ENCODE data around the gene BANP.
"Not testable (repeated sequence)": the region's sequence is repeated elsewhere in the genome, so short reads cannot be mapped to it uniquely, and the experiment has no call there.

The BANP gene

DNA sequence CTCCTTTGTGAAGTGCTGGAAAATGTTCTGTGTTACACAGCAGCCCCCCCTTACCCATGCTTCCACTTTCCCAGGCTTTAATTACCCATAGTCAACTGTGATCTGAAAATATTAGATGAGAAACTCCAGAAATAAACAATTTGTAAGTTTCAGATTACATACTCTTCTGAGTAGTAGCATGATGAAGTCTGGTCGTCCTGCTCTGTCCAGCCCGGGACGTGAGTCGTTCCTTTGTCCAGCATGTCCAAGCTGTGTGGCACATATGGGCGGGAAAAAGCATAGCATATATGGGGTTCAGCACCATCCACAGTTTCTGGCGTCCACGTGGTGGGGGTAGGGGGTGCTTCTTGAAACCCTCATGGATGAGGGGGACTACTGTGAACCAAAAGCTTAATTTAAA lies 83.5 kb downstream of the BANP start:
- DNase-seq = no peak

GRCh38 chr16:88035292-88035691 lies 84.1 kb downstream of the BANP start:
- no peak for DNase-seq

GRCh38 chr16:88035884-88036639 lies 84.8 kb downstream of the BANP start:
- not testable (repeated sequence) for DNase-seq

- DNase-seq = not testable (repeated sequence)
These were observed 85.4 kb downstream of the BANP start for GRCh38 chr16:88036640-88036996.

DNA sequence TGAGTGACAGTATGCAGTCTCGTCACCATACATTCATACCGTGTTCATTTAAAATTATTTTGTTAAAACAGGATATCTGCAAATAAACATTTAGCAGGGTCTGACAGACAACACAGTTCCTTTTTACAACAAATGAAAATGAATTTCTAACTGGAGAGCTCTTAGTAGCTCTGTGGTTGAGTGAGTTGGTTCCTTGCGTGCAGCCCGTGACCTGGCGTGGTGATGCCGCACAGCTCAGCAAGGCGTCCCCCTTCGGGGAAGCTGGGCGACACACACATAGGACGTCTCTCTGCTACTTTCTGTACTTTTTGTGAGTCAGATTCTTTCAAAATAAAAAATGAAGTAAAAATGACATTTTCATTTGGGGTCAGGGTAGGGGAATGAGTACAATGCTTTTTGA lies 86.1 kb downstream of the BANP start:
- DNase-seq = not testable (repeated sequence)

DNA sequence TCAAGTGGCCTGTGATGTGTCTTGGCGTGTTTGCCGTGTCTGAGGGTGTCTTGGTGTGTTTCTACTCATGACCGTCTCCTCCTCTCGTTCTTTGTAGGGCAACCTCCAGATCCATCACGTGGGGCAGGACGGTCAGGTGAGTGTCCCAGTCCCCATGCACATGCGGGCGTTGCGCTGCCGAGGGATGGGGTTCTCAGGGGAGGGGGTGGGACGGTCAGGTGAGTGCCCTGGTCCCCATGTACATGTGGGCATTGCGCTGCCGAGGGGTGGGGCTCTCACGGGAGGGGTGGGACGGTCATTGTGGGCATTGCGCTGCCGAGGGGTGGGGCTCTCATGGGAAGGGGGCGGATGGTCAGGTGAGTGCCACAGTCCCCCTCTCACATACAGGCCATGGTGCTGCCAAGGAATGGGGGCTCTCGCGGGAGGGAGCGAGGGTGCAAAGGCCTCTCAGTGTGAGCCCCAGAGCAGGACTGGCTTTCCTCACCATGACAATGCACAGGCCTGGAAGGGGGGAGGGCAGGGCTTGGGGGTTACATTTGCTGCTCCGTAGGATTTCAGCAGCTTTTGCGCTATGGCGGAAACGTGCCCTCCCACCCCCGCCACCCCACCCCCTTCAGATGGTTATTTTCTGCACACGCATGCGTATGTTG lies 86.8 kb downstream of the BANP start:
- not testable (repeated sequence) for DNase-seq

DNA sequence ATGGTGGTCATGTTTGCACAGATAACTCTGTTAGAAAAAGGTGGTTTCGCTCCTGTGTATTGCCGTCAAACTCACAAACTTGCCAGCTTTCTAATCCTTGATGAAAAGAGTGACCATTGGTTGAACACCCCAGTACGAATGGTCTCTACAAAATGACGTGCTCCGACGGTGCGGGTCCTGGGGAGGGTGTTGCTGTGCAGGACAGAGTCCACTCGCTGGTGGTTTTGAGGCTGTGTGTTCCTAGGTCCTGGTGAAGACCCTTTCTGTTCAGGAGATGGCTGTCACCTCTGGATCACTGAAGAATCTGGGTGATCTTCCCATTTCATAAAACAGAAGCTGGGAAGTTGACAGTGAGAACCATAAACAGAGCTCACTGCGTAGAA lies 87.3 kb downstream of the BANP start:
- DNase-seq = not testable (repeated sequence)

GRCh38 chr16:88039591-88039990 lies 88.4 kb downstream of the BANP start:
- DNase-seq = no peak

DNA sequence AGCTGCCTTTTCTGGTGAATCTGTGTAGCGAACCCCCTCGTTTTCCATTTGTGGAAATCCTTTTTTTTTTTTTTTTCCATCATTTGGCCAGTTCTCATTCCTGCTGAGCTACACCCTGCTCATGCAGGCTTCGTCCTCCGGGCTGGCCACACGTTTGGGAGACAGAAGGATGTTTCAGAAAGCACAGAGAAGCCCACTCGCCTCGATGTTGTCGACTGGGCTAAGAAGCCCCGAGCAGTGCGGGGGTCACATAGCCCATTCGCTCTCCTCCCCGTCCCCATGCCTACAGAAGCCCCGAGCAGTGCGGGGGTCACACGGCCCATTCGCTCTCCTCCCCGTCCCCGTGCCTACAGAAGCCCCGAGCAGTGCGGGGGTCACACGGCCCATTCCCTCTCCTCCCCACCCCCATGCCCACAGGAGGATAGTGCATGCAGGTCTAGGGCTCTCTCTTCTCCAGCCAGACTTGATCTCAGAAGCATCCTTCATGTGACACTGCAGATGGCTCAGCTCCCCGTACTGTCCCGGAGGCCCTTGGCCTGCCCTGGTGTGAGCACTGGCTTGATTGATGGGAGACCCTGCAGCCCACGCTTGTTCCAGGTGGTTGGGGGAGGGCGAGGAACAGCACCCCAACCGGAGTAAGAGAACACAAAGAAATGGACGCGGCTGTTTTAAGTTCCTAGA lies 89.1 kb downstream of the BANP start:
- not testable (repeated sequence) for DNase-seq

GRCh38 chr16:88040877-88041244 lies 89.6 kb downstream of the BANP start:
- DNase-seq = not testable (repeated sequence)

- not testable (repeated sequence) for DNase-seq
These were observed 90.3 kb downstream of the BANP start for GRCh38 chr16:88041506-88041905.

DNA sequence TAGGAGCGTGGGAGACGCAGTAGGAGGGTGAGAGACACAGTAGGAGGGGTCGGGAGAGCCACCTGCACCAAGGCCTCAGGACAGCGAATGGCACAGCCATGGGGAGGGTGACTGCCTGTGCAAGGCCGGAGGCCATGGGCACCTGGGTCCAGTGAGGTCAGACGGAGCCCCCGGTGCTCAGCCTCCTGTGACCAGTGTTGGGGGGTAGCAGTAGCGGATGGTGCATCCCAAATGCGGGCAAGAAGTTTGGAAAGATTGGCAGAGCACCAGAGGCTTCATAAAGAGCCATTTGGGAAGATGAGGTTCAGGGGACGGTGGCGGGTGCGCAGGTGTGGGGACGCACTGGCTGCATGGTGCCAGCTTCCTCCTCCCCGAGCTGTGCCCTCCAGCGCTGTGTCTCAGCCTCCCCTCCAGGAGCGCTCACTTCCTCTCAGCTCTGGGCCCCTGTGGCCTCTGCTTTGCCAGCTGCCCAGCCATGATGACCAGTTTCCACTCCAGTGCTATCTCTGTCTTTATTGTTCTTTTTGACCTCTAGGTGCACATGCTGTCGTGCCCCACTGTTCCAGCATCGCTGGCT lies 90.8 kb downstream of the BANP start:
- DNase-seq = not testable (repeated sequence)

DNA sequence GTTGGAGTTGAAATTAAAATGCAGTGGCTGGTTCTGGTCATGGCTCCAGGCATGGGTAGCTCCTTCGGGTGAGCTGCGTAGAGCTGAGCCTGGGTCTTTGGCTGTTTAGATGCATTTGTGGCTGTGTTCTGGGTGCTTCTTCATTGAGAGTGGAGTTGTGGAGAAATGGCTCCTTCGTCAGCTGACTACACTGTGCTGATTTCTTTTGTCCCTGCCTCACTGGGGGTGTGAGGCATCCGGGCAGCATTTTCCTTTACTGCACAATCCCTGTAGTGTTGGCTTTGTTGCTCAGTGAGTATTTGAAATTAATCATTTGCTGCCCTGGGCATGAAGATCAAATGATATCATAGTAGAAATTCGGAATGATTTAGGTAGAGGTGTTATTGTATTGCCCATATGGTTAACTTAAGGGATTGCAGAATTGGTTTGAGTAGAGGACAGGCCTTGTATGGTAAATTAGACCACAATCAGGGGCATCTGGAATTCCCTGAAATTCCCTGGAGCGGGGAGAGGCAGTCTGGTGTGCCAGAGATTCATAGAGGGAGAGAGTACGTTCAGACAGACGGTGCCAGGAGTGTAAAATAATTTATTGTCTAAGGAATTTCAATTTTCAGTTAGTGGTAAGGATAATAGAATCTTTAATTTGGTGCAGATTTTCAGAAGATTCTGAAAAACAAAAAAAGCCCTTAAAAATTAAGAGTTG lies 92.1 kb downstream of the BANP start:
- not testable (repeated sequence) for DNase-seq

GRCh38 chr16:88044121-88044581 lies 92.9 kb downstream of the BANP start:
- not testable (repeated sequence) for DNase-seq

- DNase-seq = not testable (repeated sequence)
These were observed 94.1 kb downstream of the BANP start for GRCh38 chr16:88045361-88045760.

DNA sequence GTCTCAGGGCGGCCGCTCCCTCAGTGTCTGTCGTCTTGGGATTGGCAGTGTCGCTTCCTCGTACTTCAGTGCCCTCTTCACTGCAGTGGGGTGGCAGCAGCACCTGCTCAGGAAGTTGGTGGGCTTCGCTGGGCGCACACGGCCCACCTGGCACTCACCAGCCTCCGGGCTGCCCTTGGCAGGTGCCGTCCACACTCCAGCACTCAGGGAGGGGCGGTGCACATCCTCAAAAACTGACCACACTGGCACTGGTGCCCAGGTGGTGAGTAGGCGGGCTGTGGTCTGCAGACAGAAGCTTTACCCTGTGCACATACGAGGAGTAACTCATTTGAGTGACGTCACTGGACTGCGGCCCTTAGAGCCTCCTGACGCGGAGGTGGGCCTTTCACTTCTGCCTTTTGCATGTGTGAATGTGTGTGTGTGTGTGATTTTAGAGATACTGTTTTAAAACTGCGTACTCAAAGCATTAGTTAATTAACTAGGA lies 94.6 kb downstream of the BANP start:
- no peak for DNase-seq

GRCh38 chr16:88047462-88047861 lies 96.2 kb downstream of the BANP start:
- DNase-seq = no peak

- no peak for DNase-seq
These were observed 97.8 kb downstream of the BANP start for GRCh38 chr16:88048985-88049384.

DNA sequence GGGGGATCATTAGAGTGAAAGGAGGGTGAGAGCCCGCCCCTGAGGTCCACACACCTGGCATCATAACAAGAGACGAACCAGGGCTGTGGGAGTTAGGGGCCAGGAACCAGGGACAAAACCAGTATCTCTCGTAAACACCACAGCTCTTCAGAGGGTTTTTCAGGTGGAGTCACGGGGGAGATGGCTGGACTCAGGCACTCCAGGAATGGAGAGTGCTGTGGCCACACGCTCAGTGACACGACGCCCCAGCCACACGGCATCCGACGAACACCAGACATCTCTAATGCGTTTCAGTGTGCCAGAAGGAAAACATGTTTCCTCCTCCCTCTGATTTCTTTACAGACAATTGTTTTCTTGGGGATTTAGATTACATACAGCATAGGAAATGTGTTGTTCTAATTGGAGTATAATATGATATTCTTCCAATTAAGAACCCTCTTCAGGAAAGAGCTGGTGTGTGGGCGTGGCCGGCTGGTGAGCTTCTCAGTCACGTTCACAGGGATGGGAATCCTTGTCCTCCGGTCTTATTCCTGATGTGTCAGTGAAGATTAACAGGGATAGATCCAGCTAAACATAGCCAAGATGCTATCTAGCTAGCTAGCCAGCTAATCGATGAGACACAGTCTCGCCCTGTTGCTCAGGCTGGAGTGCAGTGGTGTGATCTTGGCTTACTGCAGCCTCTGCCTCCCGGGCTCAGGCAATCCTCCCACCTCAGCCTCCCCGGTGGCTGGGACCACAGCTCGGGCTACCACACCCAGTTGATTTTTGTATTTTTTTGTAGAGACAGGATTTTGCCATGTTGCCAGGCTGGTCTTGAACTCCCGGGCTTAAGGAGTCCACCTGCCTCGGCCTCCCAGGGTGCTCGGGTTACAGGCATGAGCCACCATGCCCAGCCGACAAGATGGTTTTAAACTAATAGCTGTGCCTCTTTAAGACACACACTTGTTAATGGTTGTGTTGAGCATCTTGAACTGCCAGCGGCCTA lies 98.6 kb downstream of the BANP start:
- DNase-seq = no peak

DNA sequence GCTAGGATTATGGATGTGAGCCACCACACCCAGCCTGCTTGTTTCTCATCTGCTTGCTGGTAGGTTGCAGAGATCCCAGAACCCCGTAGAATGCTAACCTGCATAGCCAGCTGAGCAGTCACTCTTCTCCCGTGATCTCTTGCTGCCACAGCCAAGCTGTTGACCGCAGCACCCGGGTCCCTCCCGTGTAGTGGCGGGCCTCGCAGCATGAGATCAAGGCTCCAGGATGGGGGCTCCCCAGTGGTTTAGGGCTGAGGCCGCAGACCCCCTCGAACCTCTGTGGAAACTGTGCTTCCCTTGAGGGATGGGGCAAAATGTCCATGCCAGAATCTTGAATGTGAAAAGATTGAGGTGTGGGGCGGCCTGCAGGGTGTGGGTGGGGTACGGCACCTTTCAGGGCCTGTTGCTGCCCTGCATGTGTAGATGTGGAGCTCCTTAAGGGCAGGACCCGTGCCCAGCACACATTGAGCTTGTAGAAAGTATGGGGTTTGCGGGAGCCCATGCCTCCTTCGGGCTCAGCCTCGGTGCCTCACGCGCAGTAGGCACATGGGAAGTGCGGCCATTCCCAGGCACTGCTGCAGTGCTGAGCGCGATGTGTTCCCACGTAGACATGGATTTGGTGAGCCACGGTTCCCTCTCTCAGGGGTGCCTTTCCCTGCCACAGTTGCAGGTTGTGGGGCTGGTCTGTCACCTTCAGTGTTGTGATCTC lies 99.9 kb downstream of the BANP start:
- no peak for DNase-seq

DNA sequence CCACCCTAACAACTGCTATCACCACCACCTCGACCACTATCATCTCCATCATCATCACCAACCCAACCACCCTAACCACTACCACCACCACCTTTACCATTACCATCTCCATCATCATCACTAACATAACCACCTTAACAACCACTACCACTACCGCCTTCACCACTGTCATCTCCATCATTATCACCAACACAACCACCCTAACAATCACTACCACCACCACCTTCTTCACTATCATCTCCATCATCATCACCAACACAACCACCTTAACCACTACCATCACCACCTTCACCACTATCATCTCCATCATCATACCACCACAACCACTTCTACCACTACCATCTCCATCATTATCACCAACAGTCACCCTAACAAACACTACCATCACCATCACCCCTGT lies 101.4 kb downstream of the BANP start:
- no peak for DNase-seq
